Brain microvascular endothelial cell (primary cell): Measurements from ENCODE around the gene SPAG16.

Experiments
- DNase-seq: peaks from one replicate; pipeline ENCODE4 v3.0.0-alpha.2; 2020
- H3K27ac ChIP-seq: fragments of 250-450 bp; sonication (Bioruptor Pico); 2 replicates; pipeline ENCODE4 v1.5.1; 2020; ENCODE audit warnings: mild to moderate bottlenecking, moderate library complexity
- H3K27me3 ChIP-seq: fragments of 250-450 bp; sonication (Bioruptor Pico); replicated peaks from 2 replicates; pipeline ENCODE4 v1.5.1; 2020; ENCODE audit warnings: mild to moderate bottlenecking
- H3K36me3 ChIP-seq: fragments of 250-450 bp; sonication (Bioruptor Pico); replicated peaks from 2 replicates; pipeline ENCODE4 v1.5.1; 2020; ENCODE audit warnings: mild to moderate bottlenecking
- H3K4me3 ChIP-seq: 2 replicates; pipeline ENCODE4 v1.5.1; 2011; ENCODE audit warnings: low read depth, mild to moderate bottlenecking, control low read depth, low read length, moderate library complexity
- in situ Hi-C: cut with HindIII; loops from 2 replicates; pipeline ENCODE4 v1.10.0; 2017; ENCODE audit warnings: low sequenced_read_pairs, low pct_ligation_motif_present
- TF ChIP-seq, protein P1 (sequence below): IDR thresholded peaks from 2 replicates; pipeline ENCODE4 v1.5.1; 2011; ENCODE audit warnings: low read depth, mild to moderate bottlenecking, moderate library complexity, low read length, control low read depth, inconsistent platforms; ENCODE audit errors: missing control alignments

Gene SPAG16

DNA sequence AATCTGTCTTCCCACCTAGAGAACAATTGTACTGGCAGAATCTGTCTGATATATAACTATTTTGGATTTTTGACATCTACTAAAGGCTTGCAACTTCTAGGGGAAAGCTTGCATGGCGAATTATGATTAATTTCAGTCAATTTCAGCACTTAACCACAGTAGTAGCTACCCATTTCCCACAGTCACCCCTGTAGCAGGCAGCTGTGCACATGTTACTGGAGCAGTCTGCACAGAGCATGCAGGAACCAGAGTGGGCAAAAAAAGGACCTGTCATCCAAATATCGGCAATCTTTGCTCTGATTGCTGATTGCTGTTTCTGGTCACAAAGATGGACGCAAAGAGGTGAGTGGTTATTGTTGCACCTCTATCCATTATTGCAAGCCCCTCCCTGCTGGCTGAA is 473.3 kb downstream of the SPAG16 start:
- H3K27me3 ChIP-seq: no peaks in the 10 kb centered on the region
- in situ Hi-C loops: no loop called here
- H3K36me3 ChIP-seq: no peaks in the 10 kb centered on the region
- TF ChIP-seq, protein P1, sequence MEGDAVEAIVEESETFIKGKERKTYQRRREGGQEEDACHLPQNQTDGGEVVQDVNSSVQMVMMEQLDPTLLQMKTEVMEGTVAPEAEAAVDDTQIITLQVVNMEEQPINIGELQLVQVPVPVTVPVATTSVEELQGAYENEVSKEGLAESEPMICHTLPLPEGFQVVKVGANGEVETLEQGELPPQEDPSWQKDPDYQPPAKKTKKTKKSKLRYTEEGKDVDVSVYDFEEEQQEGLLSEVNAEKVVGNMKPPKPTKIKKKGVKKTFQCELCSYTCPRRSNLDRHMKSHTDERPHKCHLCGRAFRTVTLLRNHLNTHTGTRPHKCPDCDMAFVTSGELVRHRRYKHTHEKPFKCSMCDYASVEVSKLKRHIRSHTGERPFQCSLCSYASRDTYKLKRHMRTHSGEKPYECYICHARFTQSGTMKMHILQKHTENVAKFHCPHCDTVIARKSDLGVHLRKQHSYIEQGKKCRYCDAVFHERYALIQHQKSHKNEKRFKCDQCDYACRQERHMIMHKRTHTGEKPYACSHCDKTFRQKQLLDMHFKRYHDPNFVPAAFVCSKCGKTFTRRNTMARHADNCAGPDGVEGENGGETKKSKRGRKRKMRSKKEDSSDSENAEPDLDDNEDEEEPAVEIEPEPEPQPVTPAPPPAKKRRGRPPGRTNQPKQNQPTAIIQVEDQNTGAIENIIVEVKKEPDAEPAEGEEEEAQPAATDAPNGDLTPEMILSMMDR: no peak
- H3K4me3 ChIP-seq: no peak overlapping the region
- H3K27ac ChIP-seq: no peak overlapping the region
- no peak for DNase-seq

DNA sequence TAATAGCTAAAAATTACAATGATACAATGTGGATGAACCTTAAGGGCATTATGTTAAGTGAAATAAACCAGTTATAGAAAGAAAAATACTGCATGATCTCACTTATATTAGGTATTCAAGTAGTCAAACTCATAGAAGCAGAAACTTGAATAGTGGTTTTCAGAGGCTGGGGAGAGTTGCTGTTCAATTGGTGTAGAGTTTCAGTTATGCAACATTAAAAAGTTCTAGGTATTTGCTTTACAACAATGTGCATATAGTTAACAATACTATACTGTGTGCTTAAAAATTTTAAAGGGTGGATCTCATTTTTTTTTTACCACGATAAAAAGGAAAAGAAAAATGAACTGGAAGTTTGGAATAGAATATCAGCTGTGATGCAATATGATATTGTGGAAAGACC is 479.1 kb downstream of the SPAG16 start:
- no peaks in the 10 kb centered on the region for H3K36me3 ChIP-seq

DNA sequence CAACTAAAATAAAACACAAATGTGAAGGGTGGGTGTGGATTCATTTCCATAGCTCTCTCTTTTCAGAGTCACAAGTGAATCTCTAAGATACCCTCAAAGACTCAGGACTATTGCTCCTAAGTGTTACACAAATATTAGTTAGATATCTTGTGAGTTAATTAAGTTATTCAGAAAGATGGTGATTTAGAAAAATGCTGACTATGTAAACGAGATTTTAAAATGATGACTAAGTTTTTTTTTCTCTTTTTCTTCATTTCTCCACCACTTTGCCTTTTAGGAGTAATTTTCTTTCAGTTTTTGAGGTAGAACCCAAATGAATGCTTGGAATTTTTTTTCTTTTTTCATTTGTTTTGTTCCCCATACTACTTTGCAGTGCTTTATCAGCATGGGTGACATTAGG is 479.7 kb downstream of the SPAG16 start:
- H3K27ac ChIP-seq: no peak overlapping the region
- no peaks in the 10 kb centered on the region for H3K36me3 ChIP-seq
- DNase-seq: no peak
- TF ChIP-seq, protein P1: no peak
- no peaks in the 10 kb centered on the region for H3K27me3 ChIP-seq
- H3K4me3 ChIP-seq: no peak overlapping the region
- in situ Hi-C loops: no loop called here

More for the DNA sequence above, 479.1 kb downstream of the SPAG16 start:
- Histone ChIP-seq H3K27me3 (no peaks in the 10 kb centered on the region), H3K27ac (no peak overlapping the region), H3K4me3 (no peak overlapping the region)
- in situ Hi-C loops: no loop called here
- TF ChIP-seq, protein P1: no peak
- no peak for DNase-seq

DNA sequence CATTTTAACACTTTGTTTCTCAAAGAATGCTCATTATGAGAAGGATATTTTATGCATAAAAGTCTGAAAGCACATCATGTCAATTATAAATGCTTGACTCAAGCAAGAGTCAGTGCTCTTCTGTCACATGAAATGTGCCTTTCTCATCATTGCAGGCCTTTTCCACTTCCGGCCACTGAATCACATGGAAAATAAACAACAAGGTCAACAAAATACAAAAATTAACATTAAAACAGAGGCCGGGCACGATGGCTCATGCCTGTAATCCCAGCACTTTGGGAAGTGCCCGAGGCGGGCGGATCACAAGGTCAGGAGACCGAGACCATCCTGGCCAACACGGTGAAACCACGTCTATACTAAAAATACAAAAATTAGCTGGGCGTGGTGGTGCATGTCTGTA is 480.6 kb downstream of the SPAG16 start:
- TF ChIP-seq, protein P1: no peak
- no peaks in the 10 kb centered on the region for H3K27me3 ChIP-seq

DNA sequence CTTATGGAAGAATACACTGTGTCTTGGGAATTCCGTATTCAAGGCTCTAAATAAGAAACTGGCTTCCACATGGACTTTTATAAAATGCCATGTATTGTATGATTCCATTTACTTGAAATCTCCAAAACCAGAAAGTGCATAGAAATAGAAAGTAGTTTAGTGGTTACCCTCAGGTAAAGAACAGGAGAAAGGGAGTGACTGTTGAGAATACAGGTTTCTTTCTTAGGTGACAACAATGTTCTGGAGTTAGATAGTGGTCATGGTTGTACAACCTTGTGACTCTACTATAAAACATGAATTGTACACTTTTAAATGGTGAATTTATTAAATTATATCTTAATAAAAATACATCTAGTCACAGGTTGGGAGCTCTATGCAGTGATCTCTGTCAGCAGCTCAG is 481.8 kb downstream of the SPAG16 start:
- H3K36me3 ChIP-seq: no peaks in the 10 kb centered on the region
- in situ Hi-C loops: no loop called here
- no peak overlapping the region for H3K4me3 ChIP-seq

More for the DNA sequence above, 480.6 kb downstream of the SPAG16 start:
- Histone ChIP-seq H3K36me3 (no peaks in the 10 kb centered on the region), H3K27ac (no peak overlapping the region), H3K4me3 (no peak overlapping the region)
- in situ Hi-C loops: no loop called here
- DNase-seq: no peak

DNA sequence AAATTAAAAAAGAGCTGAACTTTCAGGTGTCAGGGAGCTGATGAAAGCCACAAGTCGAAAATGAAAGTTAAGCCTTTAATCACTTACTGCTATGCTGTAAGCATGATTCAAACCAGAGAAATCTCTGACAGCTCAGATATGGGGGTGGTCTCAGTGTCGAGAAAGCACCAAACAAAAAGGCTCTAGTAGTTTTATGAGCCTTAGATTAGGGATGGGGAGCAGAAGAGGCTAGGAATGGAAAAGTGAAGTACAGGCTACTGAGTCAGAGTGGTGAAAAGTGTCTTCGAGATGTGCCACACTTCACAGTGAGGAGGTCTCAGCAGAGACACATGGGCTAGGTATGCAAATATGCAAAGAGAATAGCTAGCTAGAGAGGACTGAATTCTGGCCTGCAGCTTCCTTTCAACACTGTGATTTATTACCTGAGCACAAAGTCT is 482.2 kb downstream of the SPAG16 start:
- in situ Hi-C loops: no loop called here
- no peak for DNase-seq
- no peak overlapping the region for H3K27ac ChIP-seq
- no peaks in the 10 kb centered on the region for H3K27me3 ChIP-seq
- TF ChIP-seq, protein P1: no peak
- no peak overlapping the region for H3K4me3 ChIP-seq
- no peaks in the 10 kb centered on the region for H3K36me3 ChIP-seq

More for the DNA sequence above, 481.8 kb downstream of the SPAG16 start:
- Histone ChIP-seq H3K27me3 (no peaks in the 10 kb centered on the region), H3K27ac (no peak overlapping the region)
- no peak for DNase-seq
- TF ChIP-seq, protein P1: no peak
